GM13977 (cell line): ENCODE measurements around the gene CDIPT.

Experiments
- DNase-seq: peaks from one replicate; pipeline ENCODE4 v3.0.0; 2012; ENCODE audit warnings: low spot score
- in situ Hi-C: fragments of 300-500 bp; cut with MboI; formaldehyde crosslinking; loops from one replicate; pipeline ENCODE4 v1.12.0; 2022; ENCODE audit warnings: low sequenced_read_pairs, low pct_unique_long_range_greater_than_20kb, mixed read lengths, inconsistent platforms; ENCODE audit not compliant: unreplicated experiment
- TF ChIP-seq, protein P1 (sequence below): IDR thresholded peaks from 2 replicates; pipeline ENCODE4 v1.5.1; 2012; ENCODE audit warnings: mild to moderate bottlenecking, control low read depth; ENCODE audit not compliant: insufficient read depth; ENCODE audit errors: extremely low read depth, missing control alignments

Gene CDIPT

DNA sequence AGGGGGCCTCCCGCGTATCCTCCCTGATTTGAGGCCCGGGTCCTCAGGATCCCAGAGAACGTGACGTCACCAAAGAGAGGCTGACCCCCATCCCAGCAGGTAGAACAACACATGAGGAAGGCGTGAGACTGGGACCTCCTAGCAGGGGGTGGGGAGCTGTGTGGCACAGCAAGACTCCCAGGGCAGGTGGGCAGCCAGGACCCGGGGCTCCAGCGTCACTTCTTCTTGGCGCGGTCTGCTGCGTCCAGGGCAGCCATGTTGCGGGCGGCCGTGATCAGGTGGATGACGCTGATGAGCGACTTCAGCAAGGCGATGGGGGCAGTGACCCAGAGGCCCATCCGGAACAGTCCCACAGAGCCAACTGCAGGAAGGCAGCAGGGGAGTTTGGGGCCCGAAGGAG, 4.1 kb downstream of the CDIPT start:
- in situ Hi-C loops = no loop called here
- no peak for DNase-seq
- TF ChIP-seq, protein P1, sequence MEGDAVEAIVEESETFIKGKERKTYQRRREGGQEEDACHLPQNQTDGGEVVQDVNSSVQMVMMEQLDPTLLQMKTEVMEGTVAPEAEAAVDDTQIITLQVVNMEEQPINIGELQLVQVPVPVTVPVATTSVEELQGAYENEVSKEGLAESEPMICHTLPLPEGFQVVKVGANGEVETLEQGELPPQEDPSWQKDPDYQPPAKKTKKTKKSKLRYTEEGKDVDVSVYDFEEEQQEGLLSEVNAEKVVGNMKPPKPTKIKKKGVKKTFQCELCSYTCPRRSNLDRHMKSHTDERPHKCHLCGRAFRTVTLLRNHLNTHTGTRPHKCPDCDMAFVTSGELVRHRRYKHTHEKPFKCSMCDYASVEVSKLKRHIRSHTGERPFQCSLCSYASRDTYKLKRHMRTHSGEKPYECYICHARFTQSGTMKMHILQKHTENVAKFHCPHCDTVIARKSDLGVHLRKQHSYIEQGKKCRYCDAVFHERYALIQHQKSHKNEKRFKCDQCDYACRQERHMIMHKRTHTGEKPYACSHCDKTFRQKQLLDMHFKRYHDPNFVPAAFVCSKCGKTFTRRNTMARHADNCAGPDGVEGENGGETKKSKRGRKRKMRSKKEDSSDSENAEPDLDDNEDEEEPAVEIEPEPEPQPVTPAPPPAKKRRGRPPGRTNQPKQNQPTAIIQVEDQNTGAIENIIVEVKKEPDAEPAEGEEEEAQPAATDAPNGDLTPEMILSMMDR = no peak

DNA sequence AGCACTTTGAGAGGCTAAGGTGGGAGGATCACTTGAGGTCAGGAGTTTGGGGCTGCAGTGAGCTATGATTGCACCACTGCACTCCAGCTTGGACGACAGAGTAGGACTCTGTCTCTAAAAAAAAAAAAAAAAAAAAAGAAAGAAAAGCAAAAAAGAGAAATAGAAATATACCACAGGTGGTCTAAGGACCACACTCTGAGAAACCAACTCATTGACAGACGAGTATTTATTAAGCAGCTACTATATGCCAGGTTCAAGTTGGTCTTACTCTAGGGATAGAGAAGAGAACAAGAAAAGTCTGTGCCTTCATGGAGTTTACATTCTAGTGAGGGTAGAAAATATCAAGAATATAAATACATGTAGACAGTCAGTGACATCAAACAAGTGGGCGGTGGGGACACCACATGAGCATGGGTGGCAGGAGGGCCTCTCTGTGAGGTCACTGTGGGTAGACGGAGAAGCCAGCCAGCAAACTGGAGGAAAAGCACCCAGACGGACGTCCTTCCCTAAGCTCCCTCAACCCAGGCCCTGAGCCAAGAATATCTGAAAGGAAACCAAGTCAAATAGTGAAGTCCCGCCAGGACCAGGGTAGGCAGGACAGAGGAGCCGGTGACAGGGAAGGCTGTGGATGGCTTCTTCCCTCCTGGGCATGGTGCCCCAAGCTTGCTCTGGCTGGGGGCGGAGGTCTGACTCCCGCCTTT, 4.7 kb downstream of the CDIPT start:
- no peak for DNase-seq
- in situ Hi-C loops = no loop called here

DNA sequence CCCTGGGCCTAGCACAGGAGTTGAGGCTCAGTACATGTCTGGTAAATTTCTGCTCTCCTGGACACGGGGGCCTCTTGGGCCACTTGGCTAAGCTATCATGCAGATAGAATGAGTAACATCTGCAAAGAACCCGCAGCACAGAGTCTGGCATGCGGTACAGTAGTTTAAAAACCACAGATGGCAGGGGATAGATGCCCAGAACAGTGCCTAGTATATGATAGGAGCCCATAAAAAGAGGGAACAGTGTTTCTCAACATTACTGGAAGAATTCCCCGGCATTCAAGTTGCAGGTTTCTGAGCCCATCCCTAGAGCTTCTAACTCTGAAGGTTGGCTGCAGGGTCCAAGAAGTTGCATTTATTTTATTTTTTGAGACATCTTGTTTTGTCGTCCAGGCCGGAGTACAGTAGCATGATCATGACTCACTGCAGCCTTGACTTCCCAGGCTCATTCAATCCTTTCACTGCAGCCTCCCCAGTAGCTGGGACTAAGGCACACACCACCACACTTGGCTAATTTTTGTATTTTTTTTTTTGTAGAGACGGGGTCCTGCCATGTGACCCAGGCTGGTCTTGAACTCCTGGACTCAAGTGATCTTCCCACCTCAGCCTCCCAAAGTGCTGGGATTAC, 5.8 kb downstream of the CDIPT start:
- DNase-seq = no peak
- in situ Hi-C loops = no loop called here
- TF ChIP-seq, protein P1 = no peak

More for the DNA sequence above, 4.7 kb downstream of the CDIPT start:
- TF ChIP-seq, protein P1 = no peak

DNA sequence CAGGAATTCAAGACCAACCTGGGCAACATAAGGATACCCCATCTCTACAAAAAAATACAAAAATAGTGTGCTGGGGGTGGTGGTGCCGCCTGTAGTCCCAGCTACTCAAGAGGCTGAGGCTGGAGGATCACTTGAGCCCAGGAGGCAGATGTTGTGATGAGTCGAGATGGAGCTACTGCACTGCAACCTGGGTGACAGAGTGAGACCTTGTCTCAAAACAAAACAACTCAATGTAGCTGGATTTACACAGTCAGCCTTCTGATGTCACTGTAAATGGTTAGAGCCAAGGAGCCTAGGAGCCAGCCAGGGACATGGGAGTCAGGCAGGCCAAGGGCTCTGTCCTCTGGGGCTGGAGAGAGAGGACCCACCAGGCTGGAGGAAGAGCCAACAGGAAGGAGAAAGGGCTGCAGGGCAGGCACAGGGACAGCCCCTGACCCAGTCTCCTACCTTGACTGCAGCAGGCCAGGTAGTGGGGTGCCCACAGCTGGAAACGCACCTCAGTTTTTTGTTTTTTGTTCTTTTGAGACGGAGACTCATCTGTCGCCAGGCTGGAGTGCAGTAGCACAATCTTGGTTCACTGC, 8.4 kb downstream of the CDIPT start:
- no peak for DNase-seq
- TF ChIP-seq, protein P1 = no peak
- in situ Hi-C loops = no loop called here

DNA sequence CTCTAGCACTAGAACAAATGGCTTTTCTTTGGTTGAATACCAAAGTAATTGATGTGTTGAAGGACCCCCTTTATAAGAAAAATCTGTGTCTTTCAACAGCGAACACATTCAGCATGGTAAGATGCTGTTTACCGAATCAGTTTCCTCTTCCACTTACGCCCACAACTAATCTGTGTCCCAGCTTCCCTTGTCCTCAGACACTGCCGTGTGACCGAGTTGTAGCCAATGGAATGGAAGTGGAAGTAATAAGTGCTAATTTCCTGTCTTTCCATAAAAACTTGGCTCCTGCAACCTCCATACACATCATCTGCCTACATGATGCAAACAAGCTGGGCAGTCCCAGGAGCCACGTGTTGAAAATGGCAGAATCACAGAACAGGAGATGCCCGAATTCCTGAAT, 10.4 kb downstream of the CDIPT start:
- in situ Hi-C loops = no loop called here
- TF ChIP-seq, protein P1 = no peak
- DNase-seq = no peak

DNA sequence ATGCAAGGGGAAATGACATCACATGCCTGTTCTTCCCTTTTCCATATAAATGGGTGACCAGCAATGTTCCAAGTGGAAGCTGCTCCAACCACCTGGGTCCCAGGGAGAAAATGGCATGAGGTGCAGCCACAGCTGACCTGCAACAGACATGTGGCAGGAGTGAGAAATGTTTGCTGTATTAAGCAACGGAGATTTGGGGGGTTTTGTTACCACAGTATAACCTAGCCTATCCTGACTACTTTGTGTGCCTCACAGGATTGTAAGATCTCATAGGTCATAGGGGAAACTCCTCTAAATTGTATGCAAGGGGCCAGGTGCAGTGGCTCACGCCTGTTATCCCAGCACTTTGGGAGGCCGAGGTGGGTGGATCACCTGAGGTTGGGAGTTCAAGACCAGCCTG, 12.0 kb downstream of the CDIPT start:
- TF ChIP-seq, protein P1 = no peak
- no peak for DNase-seq
- in situ Hi-C loops = no loop called here
